Measurements from ENCODE around the gene SLC2A4RG. TPM values are rescaled to one million over a fixed set of nuclear protein-coding genes. Genes with fewer than 3 reads are reported as not detected.
A peak's percentile ranks its signal among the peaks of the same experiment; 100 is the strongest.

SLC2A4RG gene
- total and polyA plus RNA-seq, 2 donors, result 33.4 to 66.1 TPM

- H3K27ac ChIP-seq (ENCODE audit: low read depth in 1 of 2, low read length in 1 of 2), result no peak overlapping the region
- no peak for DNase-seq (ENCODE audit: low read depth in 6 of 9, low spot score in 9 of 9)
- WGBS, result 94% methylated on average over 20 of the region's 20 CpGs
- peaks cover 0 to 4% of the 10 kb centered on the region in 2 donors for H3K9me3 ChIP-seq (ENCODE audit: control insufficient read depth in 2 of 2, insufficient read depth in 1 of 2, low read length in 1 of 2)
- H3K4me3 ChIP-seq (ENCODE audit: low read length in 2 of 2), result no peak overlapping the region
- H3K4me1 ChIP-seq (ENCODE audit: control insufficient read depth in 2 of 2, insufficient read depth in 2 of 2, low read length in 2 of 2), result peaks cover 5 to 31% of the 10 kb centered on the region in 2 donors
- peaks cover 4 to 9% of the 10 kb centered on the region in 2 donors for H3K36me3 ChIP-seq (ENCODE audit: control insufficient read depth in 2 of 2, insufficient read depth in 2 of 2, low read length in 1 of 2)
- no peaks in the 10 kb centered on the region for H3K27me3 ChIP-seq (ENCODE audit: control insufficient read depth in 2 of 2, insufficient read depth in 1 of 2, low read length in 1 of 2)
Observed at GRCh38 chr20:63748070-63748933, 8.7 kb downstream of the SLC2A4RG start.

GRCh38 chr20:63748934-63749270 is 9.3 kb downstream of the SLC2A4RG start:
- no peak for DNase-seq (ENCODE audit: low read depth in 6 of 9, low spot score in 9 of 9)
- no peaks in the 10 kb centered on the region for H3K27me3 ChIP-seq (ENCODE audit: control insufficient read depth in 2 of 2, insufficient read depth in 1 of 2, low read length in 1 of 2)
- H3K9me3 ChIP-seq (ENCODE audit: control insufficient read depth in 2 of 2, insufficient read depth in 1 of 2, low read length in 1 of 2), result peaks cover 0 to 4% of the 10 kb centered on the region in 2 donors
- peaks cover 0 to 4% of the 10 kb centered on the region in 2 donors for H3K36me3 ChIP-seq (ENCODE audit: control insufficient read depth in 2 of 2, insufficient read depth in 2 of 2, low read length in 1 of 2)
- WGBS, result 97% methylated on average over 11 of the region's 11 CpGs
- no peak overlapping the region for H3K4me3 ChIP-seq (ENCODE audit: low read length in 2 of 2)
- peaks cover 5 to 31% of the 10 kb centered on the region in 2 donors for H3K4me1 ChIP-seq (ENCODE audit: control insufficient read depth in 2 of 2, insufficient read depth in 2 of 2, low read length in 2 of 2)
- no peak overlapping the region for H3K27ac ChIP-seq (ENCODE audit: low read depth in 1 of 2, low read length in 1 of 2)

- Histone ChIP-seq H3K4me3 (ENCODE audit: low read length in 2 of 2) (no peak overlapping the region), H3K27ac (ENCODE audit: low read depth in 1 of 2, low read length in 1 of 2) (no peak overlapping the region), H3K4me1 (ENCODE audit: control insufficient read depth in 2 of 2, insufficient read depth in 2 of 2, low read length in 2 of 2) (peaks cover 5 to 31% of the 10 kb centered on the region in 2 donors), H3K9me3 (ENCODE audit: control insufficient read depth in 2 of 2, insufficient read depth in 1 of 2, low read length in 1 of 2) (peaks cover 0 to 4% of the 10 kb centered on the region in 2 donors), H3K36me3 (ENCODE audit: control insufficient read depth in 2 of 2, insufficient read depth in 2 of 2, low read length in 1 of 2) (peaks cover 0 to 4% of the 10 kb centered on the region in 2 donors), H3K27me3 (ENCODE audit: control insufficient read depth in 2 of 2, insufficient read depth in 1 of 2, low read length in 1 of 2) (no peaks in the 10 kb centered on the region)
- no peak for DNase-seq (ENCODE audit: low read depth in 6 of 9, low spot score in 9 of 9)
- WGBS, result 96% methylated on average over 16 of the region's 16 CpGs
Observed at GRCh38 chr20:63749597-63750508, 10.3 kb downstream of the SLC2A4RG start.

- Histone ChIP-seq H3K4me3 (ENCODE audit: low read length in 2 of 2) (no peak overlapping the region), H3K27me3 (ENCODE audit: control insufficient read depth in 2 of 2, insufficient read depth in 1 of 2, low read length in 1 of 2) (no peaks in the 10 kb centered on the region), H3K4me1 (ENCODE audit: control insufficient read depth in 2 of 2, insufficient read depth in 2 of 2, low read length in 2 of 2) (peaks cover 5 to 29% of the 10 kb centered on the region in 2 donors), H3K9me3 (ENCODE audit: control insufficient read depth in 2 of 2, insufficient read depth in 1 of 2, low read length in 1 of 2) (peaks cover 0 to 4% of the 10 kb centered on the region in 2 donors), H3K27ac (ENCODE audit: low read depth in 1 of 2, low read length in 1 of 2) (peak overlapping the region; percentile 59 to 83), H3K36me3 (ENCODE audit: control insufficient read depth in 2 of 2, insufficient read depth in 2 of 2, low read length in 1 of 2) (peaks cover 0 to 4% of the 10 kb centered on the region in 2 donors)
- WGBS, result 63% methylated on average over 26 of the region's 26 CpGs
- DNase-seq (ENCODE audit: low read depth in 6 of 9, low spot score in 9 of 9), result peak in 6 of 9 donors; percentile 52 to 90 (median 69)
Observed at GRCh38 chr20:63750807-63751470, 11.4 kb downstream of the SLC2A4RG start.

- Histone ChIP-seq H3K36me3 (ENCODE audit: control insufficient read depth in 2 of 2, insufficient read depth in 2 of 2, low read length in 1 of 2) (no peaks in the 10 kb centered on the region), H3K4me3 (ENCODE audit: low read length in 2 of 2) (no peak overlapping the region), H3K27ac (ENCODE audit: low read depth in 1 of 2, low read length in 1 of 2) (peak overlapping the region; percentile 55 to 83), H3K27me3 (ENCODE audit: control insufficient read depth in 2 of 2, insufficient read depth in 1 of 2, low read length in 1 of 2) (no peaks in the 10 kb centered on the region), H3K9me3 (ENCODE audit: control insufficient read depth in 2 of 2, insufficient read depth in 1 of 2, low read length in 1 of 2) (peaks cover 0 to 4% of the 10 kb centered on the region in 2 donors), H3K4me1 (ENCODE audit: control insufficient read depth in 2 of 2, insufficient read depth in 2 of 2, low read length in 2 of 2) (peaks cover 5 to 29% of the 10 kb centered on the region in 2 donors)
- WGBS, result 88% methylated on average over 42 of the region's 45 CpGs
- DNase-seq (ENCODE audit: low read depth in 6 of 9, low spot score in 9 of 9), result no peak
Observed at GRCh38 chr20:63751471-63752271, 12.1 kb downstream of the SLC2A4RG start.

DNA sequence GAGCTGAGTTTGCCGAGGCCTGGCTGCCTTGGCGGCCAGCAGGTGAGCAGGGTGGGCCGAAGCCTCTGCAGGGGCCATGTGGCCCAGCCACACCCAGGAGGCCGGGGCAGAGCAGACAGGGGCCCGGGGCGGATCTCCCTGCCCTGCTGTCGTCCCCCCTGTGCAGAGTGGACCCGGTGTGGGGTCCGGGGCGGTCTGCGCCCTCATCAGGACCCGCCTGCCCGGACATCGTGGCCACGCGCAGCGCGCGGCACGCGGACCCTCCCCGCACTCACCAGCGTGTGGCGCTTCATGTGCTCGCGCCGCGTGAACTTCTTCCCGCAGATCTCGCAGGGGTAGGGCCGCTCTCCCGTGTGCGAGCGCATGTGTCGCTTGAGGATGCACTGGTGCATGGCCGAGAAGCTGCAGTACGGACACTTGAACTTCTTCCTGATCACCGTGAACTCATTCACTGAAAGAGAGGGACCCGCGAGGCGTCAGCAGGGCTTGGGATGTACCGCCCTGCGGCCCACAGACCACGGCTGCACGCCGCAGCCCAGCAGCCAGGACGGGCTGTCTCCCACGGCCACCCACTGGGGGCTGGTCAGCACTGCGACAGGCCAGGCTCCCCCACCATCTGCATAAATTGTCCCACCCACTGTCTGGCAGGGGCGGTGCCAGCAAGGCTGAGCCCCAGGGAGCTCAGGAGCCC is 13.0 kb downstream of the SLC2A4RG start:
- Histone ChIP-seq H3K27me3 (ENCODE audit: control insufficient read depth in 2 of 2, insufficient read depth in 1 of 2, low read length in 1 of 2) (no peaks in the 10 kb centered on the region), H3K4me1 (ENCODE audit: control insufficient read depth in 2 of 2, insufficient read depth in 2 of 2, low read length in 2 of 2) (peaks cover 5 to 27% of the 10 kb centered on the region in 2 donors), H3K27ac (ENCODE audit: low read depth in 1 of 2, low read length in 1 of 2) (no peak overlapping the region), H3K36me3 (ENCODE audit: control insufficient read depth in 2 of 2, insufficient read depth in 2 of 2, low read length in 1 of 2) (no peaks in the 10 kb centered on the region), H3K9me3 (ENCODE audit: control insufficient read depth in 2 of 2, insufficient read depth in 1 of 2, low read length in 1 of 2) (peaks cover 0 to 4% of the 10 kb centered on the region in 2 donors), H3K4me3 (ENCODE audit: low read length in 2 of 2) (no peak overlapping the region)
- 96% methylated on average over 50 of the region's 50 CpGs for WGBS
- no peak for DNase-seq (ENCODE audit: low read depth in 6 of 9, low spot score in 9 of 9)

DNA sequence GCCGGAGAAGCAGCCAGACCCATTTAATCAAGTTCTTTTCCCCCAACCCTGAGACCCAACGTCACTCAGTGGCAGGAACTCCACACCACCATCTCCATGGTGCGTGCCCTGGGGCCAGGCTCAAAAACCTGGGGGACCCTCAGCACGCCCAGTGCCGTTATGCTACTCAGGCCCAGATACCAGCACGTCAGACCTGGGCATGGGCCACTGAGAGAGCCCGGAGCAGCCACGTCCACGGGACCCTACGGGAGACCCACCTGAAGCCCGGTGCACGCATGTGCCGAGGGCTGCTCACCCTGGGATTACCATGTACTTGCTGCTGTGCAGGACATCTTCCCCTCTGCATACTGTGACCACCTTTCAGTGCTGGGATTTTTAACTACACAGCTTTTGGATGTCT is 13.8 kb downstream of the SLC2A4RG start:
- Histone ChIP-seq H3K4me3 (ENCODE audit: low read length in 2 of 2) (no peak overlapping the region), H3K27ac (ENCODE audit: low read depth in 1 of 2, low read length in 1 of 2) (no peak overlapping the region), H3K4me1 (ENCODE audit: control insufficient read depth in 2 of 2, insufficient read depth in 2 of 2, low read length in 2 of 2) (peaks cover 5 to 25% of the 10 kb centered on the region in 2 donors), H3K9me3 (ENCODE audit: control insufficient read depth in 2 of 2, insufficient read depth in 1 of 2, low read length in 1 of 2) (peaks cover 0 to 4% of the 10 kb centered on the region in 2 donors), H3K36me3 (ENCODE audit: control insufficient read depth in 2 of 2, insufficient read depth in 2 of 2, low read length in 1 of 2) (no peaks in the 10 kb centered on the region), H3K27me3 (ENCODE audit: control insufficient read depth in 2 of 2, insufficient read depth in 1 of 2, low read length in 1 of 2) (no peaks in the 10 kb centered on the region)
- WGBS, result 99% methylated on average over 13 of the region's 13 CpGs
- no peak for DNase-seq (ENCODE audit: low read depth in 6 of 9, low spot score in 9 of 9)

- 89% methylated on average over 16 of the region's 16 CpGs for WGBS
- H3K4me1 ChIP-seq (ENCODE audit: control insufficient read depth in 2 of 2, insufficient read depth in 2 of 2, low read length in 2 of 2), result peaks cover 5 to 23% of the 10 kb centered on the region in 2 donors
- DNase-seq (ENCODE audit: low read depth in 6 of 9, low spot score in 9 of 9), result no peak
Observed at GRCh38 chr20:63754008-63754407, 14.4 kb downstream of the SLC2A4RG start.

More at GRCh38 chr20:63754008-63754407, 14.4 kb downstream of the SLC2A4RG start:
- Histone ChIP-seq H3K4me3 (ENCODE audit: low read length in 2 of 2) (no peak overlapping the region), H3K36me3 (ENCODE audit: control insufficient read depth in 2 of 2, insufficient read depth in 2 of 2, low read length in 1 of 2) (no peaks in the 10 kb centered on the region), H3K9me3 (ENCODE audit: control insufficient read depth in 2 of 2, insufficient read depth in 1 of 2, low read length in 1 of 2) (peaks cover 0 to 4% of the 10 kb centered on the region in 2 donors), H3K27me3 (ENCODE audit: control insufficient read depth in 2 of 2, insufficient read depth in 1 of 2, low read length in 1 of 2) (no peaks in the 10 kb centered on the region), H3K27ac (ENCODE audit: low read depth in 1 of 2, low read length in 1 of 2) (no peak overlapping the region)

Data from thymus (tissue), 11 donors.